Osteoblast (primary cell): Measurements from ENCODE around the gene CRHR1. TPM values are rescaled to one million over a fixed set of nuclear protein-coding genes. Genes with fewer than 3 reads are reported as not detected.

Experiments used
- DNase-seq: peaks from one replicate; pipeline ENCODE4 v3.0.0; 2011; ENCODE audit warnings: low spot score, mixed read lengths; ENCODE audit not compliant: insufficient read length; ENCODE audit errors: missing footprints
- H2AFZ ChIP-seq: 2 replicates; pipeline ENCODE4 v1.6.0; 2011; ENCODE audit warnings: mild to moderate bottlenecking, low read length
- H3K27ac ChIP-seq: 2 replicates; pipeline ENCODE4 v1.5.1; 2011; ENCODE audit warnings: mild to moderate bottlenecking, low read depth, low read length, moderate library complexity
- H3K27me3 ChIP-seq: 2 replicates; pipeline ENCODE4 v1.6.0; 2012; ENCODE audit warnings: mild to moderate bottlenecking, control low read depth, inconsistent platforms, low read length, moderate library complexity; ENCODE audit not compliant: insufficient read depth
- H3K36me3 ChIP-seq: 2 replicates; pipeline ENCODE4 v1.5.1; 2011; ENCODE audit warnings: mild to moderate bottlenecking, low read length, control low read depth, moderate library complexity; ENCODE audit not compliant: insufficient read depth
- H3K4me1 ChIP-seq: 2 replicates; pipeline ENCODE4 v1.5.1; 2011; ENCODE audit warnings: mild to moderate bottlenecking, low read length, control low read depth, moderate library complexity; ENCODE audit not compliant: insufficient read depth
- H3K4me2 ChIP-seq: 2 replicates; pipeline ENCODE4 v1.6.0; 2011; ENCODE audit warnings: mild to moderate bottlenecking, low read length; ENCODE audit not compliant: insufficient read depth
- H3K4me3 ChIP-seq: fragments of 200-600 bp; sonication (generic); 3 replicates; pipeline ENCODE4 v1.5.1; 2012; ENCODE audit warnings: mild to moderate bottlenecking, low read length, inconsistent platforms; ENCODE audit not compliant: insufficient read depth
- H3K79me2 ChIP-seq: 2 replicates; pipeline ENCODE4 v1.6.0; 2012; ENCODE audit warnings: mild to moderate bottlenecking, low read length, control low read depth, inconsistent platforms; ENCODE audit not compliant: insufficient read depth
- H3K9me3 ChIP-seq: 2 replicates; pipeline ENCODE4 v1.5.1; 2011; ENCODE audit warnings: low read depth, low read length, control low read depth
- H4K20me1 ChIP-seq: 2 replicates; pipeline ENCODE4 v1.6.0; 2012; ENCODE audit warnings: mild to moderate bottlenecking, low read length, control low read depth; ENCODE audit not compliant: insufficient read depth
- CTCF ChIP-seq: IDR thresholded peaks from 2 replicates; pipeline ENCODE4 v1.5.1; 2011; ENCODE audit warnings: mild to moderate bottlenecking, low read depth, low read length, moderate library complexity; ENCODE audit errors: extremely low read depth
- total RNA-seq: library from RNA; depleted of rRNA; stranded (reverse); fragments of >200 nt; gene quantifications from 2 replicates; pipeline ENCODE4 v1.2.3, GENCODE V29; 2012

The CRHR1 gene
- total RNA-seq, 1 donor = not detected

- no peak for TF ChIP-seq CTCF
- Histone ChIP-seq H4K20me1 (no peaks in the 10 kb centered on the region), H3K4me1 (no peaks in the 10 kb centered on the region), H3K4me3 (no peak overlapping the region), H3K9me3 (no peaks in the 10 kb centered on the region), H3K27ac (no peak overlapping the region), H3K27me3 (peaks cover 10% of the 10 kb centered on the region), H3K79me2 (no peaks in the 10 kb centered on the region), H3K36me3 (no peaks in the 10 kb centered on the region), H3K4me2 (no peak overlapping the region), H2AFZ (no peak overlapping the region)
- no peak for DNase-seq
Observed at GRCh38 chr17:45824901-45825492, 40.9 kb downstream of the CRHR1 start.

GRCh38 chr17:45825792-45826191, 41.7 kb downstream of the CRHR1 start:
- H3K4me1 ChIP-seq = no peaks in the 10 kb centered on the region
- H3K9me3 ChIP-seq = no peaks in the 10 kb centered on the region
- no peak overlapping the region for H3K4me2 ChIP-seq
- no peak overlapping the region for H3K27ac ChIP-seq
- peaks cover 10% of the 10 kb centered on the region for H3K27me3 ChIP-seq
- H3K79me2 ChIP-seq = no peaks in the 10 kb centered on the region
- no peak overlapping the region for H3K4me3 ChIP-seq
- DNase-seq = peak; percentile 72
- H3K36me3 ChIP-seq = no peaks in the 10 kb centered on the region
- H4K20me1 ChIP-seq = no peaks in the 10 kb centered on the region
- no peak overlapping the region for H2AFZ ChIP-seq
- no peak for TF ChIP-seq CTCF

GRCh38 chr17:45826919-45827588, 42.9 kb downstream of the CRHR1 start:
- no peak overlapping the region for H3K4me3 ChIP-seq
- H4K20me1 ChIP-seq = no peaks in the 10 kb centered on the region
- no peaks in the 10 kb centered on the region for H3K9me3 ChIP-seq
- peaks cover 5% of the 10 kb centered on the region for H3K27me3 ChIP-seq
- no peak for TF ChIP-seq CTCF
- no peak overlapping the region for H3K27ac ChIP-seq
- H2AFZ ChIP-seq = no peak overlapping the region
- peak; percentile 75 for DNase-seq
- no peak overlapping the region for H3K4me2 ChIP-seq
- no peaks in the 10 kb centered on the region for H3K36me3 ChIP-seq
- no peaks in the 10 kb centered on the region for H3K4me1 ChIP-seq
- no peaks in the 10 kb centered on the region for H3K79me2 ChIP-seq

GRCh38 chr17:45828171-45828570, 44.1 kb downstream of the CRHR1 start:
- Histone ChIP-seq H3K4me3 (no peak overlapping the region), H3K79me2 (no peaks in the 10 kb centered on the region), H3K27me3 (peaks cover 5% of the 10 kb centered on the region), H4K20me1 (no peaks in the 10 kb centered on the region), H3K27ac (no peak overlapping the region), H3K4me1 (no peaks in the 10 kb centered on the region), H3K36me3 (no peaks in the 10 kb centered on the region), H3K4me2 (no peak overlapping the region), H2AFZ (no peak overlapping the region), H3K9me3 (no peaks in the 10 kb centered on the region)
- TF ChIP-seq CTCF = no peak
- no peak for DNase-seq
